GM21825 (cell line): ENCODE results near the gene ATP6V0E2.
"Not testable (repeated sequence)": the region's sequence is repeated elsewhere in the genome, so short reads cannot be mapped to it uniquely, and the experiment has no call there.

Experiments used
- ATAC-seq: cut with Tn5 transposase; IDR thresholded peaks from one replicate; pipeline ENCODE4 v1.9.1; 2021; ENCODE audit warnings: mild to moderate bottlenecking, moderate library complexity; ENCODE audit not compliant: unreplicated experiment

ATP6V0E2 gene

DNA sequence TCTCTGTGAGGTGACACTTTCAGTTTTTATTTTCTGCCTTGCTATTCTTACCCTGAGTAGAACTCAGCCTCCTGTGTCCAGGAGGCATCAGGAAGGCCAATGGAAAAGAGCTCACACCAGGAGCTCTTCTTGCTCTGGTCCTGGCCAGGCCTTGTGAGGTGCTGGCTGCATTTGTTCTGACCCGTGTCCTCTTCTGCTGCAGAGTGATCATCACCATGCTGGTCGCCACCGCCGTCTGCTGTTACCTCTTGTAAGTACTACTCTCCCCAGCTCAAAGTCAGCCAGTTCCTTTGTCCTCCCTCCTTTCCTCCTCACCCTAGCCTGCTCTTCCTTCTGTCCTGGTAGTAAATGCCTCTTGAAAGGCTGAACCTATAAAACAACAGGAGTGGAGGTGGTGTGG is 1.6 kb downstream of the ATP6V0E2 start:
- no peak for ATAC-seq

GRCh38 chr7:149877890-149878522 is 4.2 kb downstream of the ATP6V0E2 start:
- ATAC-seq: no peak

- ATAC-seq: no peak
Observed at GRCh38 chr7:149878523-149878921, 4.8 kb downstream of the ATP6V0E2 start.

DNA sequence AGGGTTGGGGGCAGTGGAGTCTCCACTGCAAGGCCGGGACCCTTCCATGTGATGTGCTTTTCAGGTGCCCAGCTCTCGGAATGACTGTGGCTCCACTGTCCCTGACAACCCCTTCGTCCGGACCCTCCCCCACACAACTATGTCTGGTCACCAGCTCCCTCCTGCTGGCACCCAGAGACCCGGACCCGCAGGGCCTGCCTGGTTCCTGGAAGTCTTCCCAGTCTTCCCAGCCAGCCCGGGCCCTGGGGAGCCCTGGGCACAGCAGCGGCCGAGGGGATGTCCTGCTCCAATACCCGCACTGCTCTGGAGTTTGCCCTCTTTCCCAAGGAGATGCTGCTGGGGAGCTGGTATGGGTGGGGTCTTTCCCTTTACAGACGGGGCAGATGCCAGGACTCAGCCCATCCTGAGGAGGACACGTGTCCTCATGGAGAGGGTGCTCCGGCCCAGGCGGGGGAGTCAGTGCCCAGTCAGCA is 5.5 kb downstream of the ATP6V0E2 start:
- no peak for ATAC-seq

GRCh38 chr7:149879766-149880637 is 6.2 kb downstream of the ATP6V0E2 start:
- no peak for ATAC-seq

DNA sequence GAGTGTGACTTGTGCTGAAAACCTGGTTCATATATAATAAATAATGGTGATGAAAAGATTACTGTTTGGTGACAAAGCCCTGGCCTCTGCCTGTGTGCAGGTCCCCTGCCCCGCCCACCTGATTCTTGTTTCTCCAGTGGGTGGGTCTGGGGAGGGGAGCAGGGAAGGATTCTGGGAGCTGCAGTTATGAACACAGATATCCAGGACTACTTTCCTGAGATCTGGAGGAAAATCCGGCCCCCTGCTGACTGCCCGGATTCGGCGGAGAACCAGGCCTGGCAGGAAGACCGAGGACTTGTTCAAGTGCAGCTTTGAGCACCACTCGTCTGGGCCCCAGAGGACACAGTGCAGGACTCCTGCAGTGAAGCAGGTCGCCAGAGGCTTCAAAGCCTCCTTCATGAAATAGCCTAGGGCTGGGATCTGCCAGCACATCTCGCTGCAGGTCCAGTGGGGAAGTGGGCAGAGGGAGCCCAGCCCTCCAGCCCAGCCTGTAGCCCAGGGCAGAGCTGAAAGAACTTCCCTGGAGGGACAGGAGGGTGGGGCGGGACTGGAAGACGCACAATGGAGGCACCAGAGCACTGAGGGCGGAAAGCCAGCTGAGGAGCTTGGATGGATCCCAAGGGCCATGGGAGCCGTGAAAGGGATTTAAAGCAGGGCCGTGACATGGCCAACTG is 7.0 kb downstream of the ATP6V0E2 start:
- ATAC-seq: no peak

DNA sequence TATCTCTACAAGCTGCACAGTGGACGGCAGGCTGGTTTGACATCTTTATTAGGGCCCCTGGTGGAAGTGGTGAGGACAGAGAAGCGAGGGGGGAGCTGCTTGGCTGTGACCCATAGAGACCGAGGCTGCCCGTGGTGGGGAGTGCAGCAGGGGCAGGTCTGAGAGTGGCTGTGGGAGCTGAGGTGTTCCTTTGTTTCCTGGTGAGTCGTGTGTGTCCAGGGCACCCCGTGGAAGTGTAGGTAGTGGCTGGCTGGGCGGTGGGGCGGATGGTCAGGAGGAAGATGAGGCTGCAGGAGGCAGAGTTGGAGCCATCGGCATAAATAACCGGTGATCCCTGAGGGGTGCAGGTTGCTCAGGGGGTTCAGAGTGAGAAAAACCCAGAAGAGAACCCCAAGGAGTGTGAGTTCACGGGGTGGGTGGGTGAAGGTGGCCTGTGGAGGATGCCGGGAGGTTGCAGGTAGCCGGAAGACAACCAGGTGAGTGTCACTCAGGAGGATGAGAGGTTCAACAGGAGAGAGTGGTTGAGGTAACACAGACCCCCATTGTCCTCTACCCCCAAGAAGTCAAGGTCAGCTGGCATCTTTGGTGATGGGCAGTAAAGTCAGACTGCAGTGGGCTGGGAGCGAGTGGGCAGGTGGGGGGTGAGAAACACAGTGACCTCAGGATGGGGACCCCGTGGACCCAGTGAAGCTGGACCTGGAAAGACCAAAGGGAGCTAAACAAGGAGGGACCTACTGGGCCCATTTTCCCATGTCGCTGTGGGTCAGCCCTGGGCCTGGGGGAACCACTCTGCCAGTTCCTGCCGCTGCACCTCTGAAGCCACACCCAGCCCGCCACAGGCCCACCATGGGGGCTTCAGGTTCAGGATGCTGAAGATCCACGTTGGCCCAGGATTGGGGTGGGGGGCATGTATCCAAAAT is 7.8 kb downstream of the ATP6V0E2 start:
- no peak for ATAC-seq

DNA sequence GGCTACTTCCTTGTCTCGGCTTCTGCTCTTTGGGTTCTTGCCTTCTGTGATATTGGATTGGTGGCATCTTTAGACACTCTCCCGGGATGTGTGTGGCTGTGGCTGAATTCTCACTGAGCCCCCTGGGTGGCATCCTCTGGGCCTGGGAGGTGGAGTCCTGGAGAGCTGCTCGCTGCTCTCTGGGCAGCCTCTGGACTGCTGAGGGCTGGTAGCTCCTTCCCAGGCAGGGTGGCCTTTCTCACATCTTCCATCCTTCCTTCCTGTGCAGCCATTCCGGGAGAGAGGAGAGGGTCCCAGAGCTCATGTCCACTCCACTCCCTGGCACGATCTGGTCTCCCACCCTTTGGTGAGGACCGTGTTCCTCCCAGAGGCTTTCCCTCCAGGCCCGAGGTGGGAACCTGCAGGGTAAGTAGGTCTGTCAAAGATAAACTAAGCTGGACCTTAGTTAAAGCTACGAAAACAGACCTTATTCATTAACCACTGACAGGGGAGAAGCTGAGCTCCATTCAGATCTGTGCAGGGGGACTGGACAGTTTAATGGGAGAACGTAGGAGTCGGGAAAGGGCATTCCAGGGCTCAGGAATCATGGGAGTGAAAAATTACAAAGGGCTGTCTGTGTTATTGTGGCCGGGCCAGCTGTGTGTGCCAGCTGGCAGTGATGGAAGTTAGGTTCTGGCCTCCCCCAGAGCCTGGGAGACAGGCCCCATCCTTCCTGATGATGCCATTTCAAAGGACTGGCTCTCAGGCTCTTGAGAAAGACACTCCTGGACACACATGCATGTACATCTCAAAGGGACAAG is 8.7 kb downstream of the ATP6V0E2 start:
- no peak for ATAC-seq

- ATAC-seq: no peak
Observed at GRCh38 chr7:149883048-149883438, 9.3 kb downstream of the ATP6V0E2 start.

DNA sequence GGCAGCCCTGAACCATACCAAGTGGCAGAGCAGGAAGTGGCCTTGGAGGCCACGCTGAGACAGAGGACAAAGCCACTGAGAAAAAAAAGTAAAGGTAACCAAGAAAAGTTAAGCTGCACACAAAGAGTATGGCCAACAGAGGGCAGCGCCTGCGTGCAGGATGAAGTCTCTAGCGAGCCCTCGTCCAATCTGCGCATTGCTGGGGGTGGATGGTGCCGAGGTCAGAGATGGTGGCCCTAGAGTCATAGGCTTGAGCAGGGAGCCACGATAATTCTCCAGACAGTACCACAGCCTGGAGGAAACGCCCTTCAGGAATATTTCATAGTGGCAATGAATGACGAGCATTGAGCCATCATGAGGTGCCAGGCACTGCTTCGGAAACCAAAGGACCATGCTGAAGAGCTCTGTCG is 9.7 kb downstream of the ATP6V0E2 start:
- ATAC-seq: peak; percentile 70

DNA sequence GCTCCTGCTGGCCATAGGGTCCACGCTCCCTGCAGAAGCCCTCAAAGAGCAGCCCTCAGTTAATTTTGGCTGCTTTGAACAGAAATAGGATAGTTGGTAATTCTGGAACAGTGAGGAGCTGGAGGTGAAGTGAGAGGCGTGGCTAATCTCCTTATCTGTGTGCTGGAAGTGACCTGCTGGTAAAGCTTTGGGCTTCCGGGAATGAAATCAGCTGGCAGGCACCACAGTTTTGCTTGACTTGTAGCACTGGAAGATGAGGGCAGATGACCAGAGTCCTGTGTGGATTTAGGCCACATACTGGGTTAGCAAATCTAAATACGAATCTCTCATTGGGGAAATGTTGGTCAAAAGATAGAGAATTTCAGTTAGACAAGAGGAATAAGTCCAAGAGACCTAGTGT is 10.2 kb downstream of the ATP6V0E2 start:
- no peak for ATAC-seq

- no peak for ATAC-seq
Observed at GRCh38 chr7:149884541-149884940, 10.8 kb downstream of the ATP6V0E2 start.

- ATAC-seq: no peak
Observed at GRCh38 chr7:149885191-149886017, 11.6 kb downstream of the ATP6V0E2 start.

- ATAC-seq: no peak
Observed at GRCh38 chr7:149886018-149886415, 12.2 kb downstream of the ATP6V0E2 start.

- ATAC-seq: no peak
Observed at GRCh38 chr7:149887311-149887710, 13.5 kb downstream of the ATP6V0E2 start.

DNA sequence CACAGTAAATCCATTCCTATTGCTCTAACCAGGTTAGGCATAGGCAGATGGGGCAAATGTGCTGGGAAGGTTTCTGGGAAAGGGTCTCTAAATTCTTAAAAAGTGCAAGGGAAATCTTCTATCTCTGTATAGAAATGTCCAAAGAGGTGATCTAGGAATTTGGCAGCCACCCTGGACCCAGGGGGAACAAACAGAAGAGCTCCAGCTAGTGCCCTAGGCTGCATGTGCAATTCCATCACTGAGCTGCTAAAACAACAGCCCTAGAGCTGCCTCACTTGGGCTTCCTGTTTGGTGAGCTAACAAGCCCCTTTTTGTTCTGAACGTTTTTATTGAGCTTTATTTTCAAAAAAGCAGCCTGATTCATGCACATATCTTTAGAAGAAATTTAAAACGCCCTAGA is 16.9 kb downstream of the ATP6V0E2 start:
- not testable (repeated sequence) for ATAC-seq

- not testable (repeated sequence) for ATAC-seq
Observed at GRCh38 chr7:149894957-149895356, 21.2 kb downstream of the ATP6V0E2 start.

GRCh38 chr7:149907776-149908376 is 34.1 kb downstream of the ATP6V0E2 start:
- not testable (repeated sequence) for ATAC-seq
